Upper lobe of left lung (tissue), 6 donors: ENCODE measurements around the gene DNHD1. TPM values are rescaled to one million over a fixed set of nuclear protein-coding genes. Genes with fewer than 3 reads are reported as not detected.

Experiments used
- ATAC-seq, 2 donors: fragments of 200-7000 bp; cut with Tn5 transposase; one replicate each; pipeline ENCODE4 v1.9.1; 2022; ENCODE audit warnings: mild to moderate bottlenecking in 2 of 2, moderate library complexity in 2 of 2; ENCODE audit not compliant: low FRiP score in 2 of 2
- DNase-seq, 2 donors: peaks; one replicate each; pipeline ENCODE4 v3.0.0-alpha.2; 2019 to 2020
- H3K27ac ChIP-seq, 4 donors: fragments of 200-600 bp; sonication (generic); one replicate each; pipeline ENCODE4 v1.5.1; 2016 to 2019
- H3K27me3 ChIP-seq, 4 donors: fragments of 200-600 bp; sonication (generic); one replicate each; pipeline ENCODE4 v1.5.1; 2017 to 2019
- H3K36me3 ChIP-seq, 4 donors: fragments of 200-600 bp; sonication (generic); one replicate each; pipeline ENCODE4 v1.5.1; 2016 to 2019
- H3K4me1 ChIP-seq, 4 donors: fragments of 200-600 bp; sonication (generic); one replicate each; pipeline ENCODE4 v1.5.1; 2018 to 2019
- H3K4me3 ChIP-seq, 4 donors: fragments of 200-600 bp; sonication (generic); one replicate each; pipeline ENCODE4 v1.5.1; 2017 to 2019; ENCODE audit warnings: mild to moderate bottlenecking in 2 of 4, moderate library complexity in 1 of 4
- H3K9me3 ChIP-seq, 4 donors: fragments of 200-600 bp; sonication (generic); one replicate each; pipeline ENCODE4 v1.5.1; 2018 to 2019
- EP300 ChIP-seq, 4 donors: sonication (generic); formaldehyde crosslinking; IDR thresholded peaks; one replicate each; pipeline ENCODE4 v1.5.1; 2017; ENCODE audit warnings: antibody characterized with exemption in 4 of 4, control low read depth in 2 of 4
- POLR2A ChIP-seq, 4 donors: fragments of 450-650 bp; IDR thresholded peaks; one replicate each; pipeline ENCODE4 v1.5.1; 2016 to 2017; ENCODE audit warnings: antibody characterized with exemption in 4 of 4, mild to moderate bottlenecking in 2 of 4
- POLR2AphosphoS5 ChIP-seq, 2 donors: sonication (generic); formaldehyde crosslinking; IDR thresholded peaks; one replicate each; pipeline ENCODE4 v1.5.1; 2017; ENCODE audit warnings: antibody characterized with exemption in 2 of 2
- WGBS, 2 donors: methylation state at CpG; one replicate each; pipeline ENCODE4 v1.1.5; 2017 to 2018; 5-methylcytosine and 5-hydroxymethylcytosine counted together
- total RNA-seq, 6 donors: library from RNA; depleted of rRNA in 4 of 6; stranded (reverse); fragments of >200 nt in 4 of 6; gene quantifications; one replicate each; pipeline versions ENCODE4 v1.1.0 to v1.2.1, GENCODE V29; 2016 to 2021
- TF ChIP-seq, protein P1 (sequence below), 6 experiments: fragments of 450-650 bp in 4 of 6; fragments of 200-600 bp in 2 of 6; sonication (generic) in 2 of 6; IDR thresholded peaks; one replicate each; pipeline ENCODE4 v1.5.1; 2016 to 2019; ENCODE audit warnings: antibody characterized with exemption in 6 of 6
- donor health status: DM: no; HTN: no; CAD: no; lungs with moderate emphysema.
- donor health status: DM: no; HTN: yes; CAD: no; lungs with severe emphysema.

Gene DNHD1
- total RNA-seq, 6 donors from 2014 or later = 10.5 to 79.6 (median 21.6) TPM

DNA sequence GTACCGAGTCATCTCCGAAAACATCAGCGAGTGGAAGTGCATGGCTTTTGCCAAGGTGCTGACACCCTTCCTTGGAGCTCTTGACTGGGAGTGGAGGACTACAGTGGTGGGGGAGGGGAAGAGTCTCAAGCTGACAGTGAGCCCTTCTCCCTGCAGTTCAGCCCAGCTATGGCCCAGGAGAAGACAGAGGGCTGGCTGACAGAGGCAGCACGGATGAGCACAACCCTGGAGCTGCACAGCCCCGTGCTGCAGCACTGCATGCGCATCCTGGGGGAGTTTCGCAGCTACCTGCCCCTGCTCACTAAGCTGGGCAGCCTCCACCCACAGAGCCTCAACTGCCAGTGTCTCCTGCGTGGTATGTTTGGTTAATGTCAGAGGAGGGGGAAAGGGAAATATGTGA is 41.4 kb downstream of the DNHD1 start:
- Histone ChIP-seq H3K27me3 (no peaks in the 10 kb centered on the region), H3K4me3 (no peak overlapping the region), H3K36me3 (peaks cover 0 to 9% (median 7%) of the 10 kb centered on the region in 4 donors), H3K4me1 (no peaks in the 10 kb centered on the region), H3K27ac (no peak overlapping the region), H3K9me3 (no peaks in the 10 kb centered on the region)
- 82 to 92% methylated on average over 6 to 8 of the region's 8 CpGs for WGBS, 2 donors
- DNase-seq (peak in 1 of 2 donors; percentile 50), ATAC-seq (peak in 1 of 2 donors; percentile 41)
- TF ChIP-seq EP300 (IDR thresholded peaks at IDR 0.05) (no peak), POLR2A (IDR thresholded peaks at IDR 0.05) (no peak)
- TF ChIP-seq, protein P1, sequence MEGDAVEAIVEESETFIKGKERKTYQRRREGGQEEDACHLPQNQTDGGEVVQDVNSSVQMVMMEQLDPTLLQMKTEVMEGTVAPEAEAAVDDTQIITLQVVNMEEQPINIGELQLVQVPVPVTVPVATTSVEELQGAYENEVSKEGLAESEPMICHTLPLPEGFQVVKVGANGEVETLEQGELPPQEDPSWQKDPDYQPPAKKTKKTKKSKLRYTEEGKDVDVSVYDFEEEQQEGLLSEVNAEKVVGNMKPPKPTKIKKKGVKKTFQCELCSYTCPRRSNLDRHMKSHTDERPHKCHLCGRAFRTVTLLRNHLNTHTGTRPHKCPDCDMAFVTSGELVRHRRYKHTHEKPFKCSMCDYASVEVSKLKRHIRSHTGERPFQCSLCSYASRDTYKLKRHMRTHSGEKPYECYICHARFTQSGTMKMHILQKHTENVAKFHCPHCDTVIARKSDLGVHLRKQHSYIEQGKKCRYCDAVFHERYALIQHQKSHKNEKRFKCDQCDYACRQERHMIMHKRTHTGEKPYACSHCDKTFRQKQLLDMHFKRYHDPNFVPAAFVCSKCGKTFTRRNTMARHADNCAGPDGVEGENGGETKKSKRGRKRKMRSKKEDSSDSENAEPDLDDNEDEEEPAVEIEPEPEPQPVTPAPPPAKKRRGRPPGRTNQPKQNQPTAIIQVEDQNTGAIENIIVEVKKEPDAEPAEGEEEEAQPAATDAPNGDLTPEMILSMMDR (IDR thresholded peaks at IDR 0.05) = no peak

DNA sequence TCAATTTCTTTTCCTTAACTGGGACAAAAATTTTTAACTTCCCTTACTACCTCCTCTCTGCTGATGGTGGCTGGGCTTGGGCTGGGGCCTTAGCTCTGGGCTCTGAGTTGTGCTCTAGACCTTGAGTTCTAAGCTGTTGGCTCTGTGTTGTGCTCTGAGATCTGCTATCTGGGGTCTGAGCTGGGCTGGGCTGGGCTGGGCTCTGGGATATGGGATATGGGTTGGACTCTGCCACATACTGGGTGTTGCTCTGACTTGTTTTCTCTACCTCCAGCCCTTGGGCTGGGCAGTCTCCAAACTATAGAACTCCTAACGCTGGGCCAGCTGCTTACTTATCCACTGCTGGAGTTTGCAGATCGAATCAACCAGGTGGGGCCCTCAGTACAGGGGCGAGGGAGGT is 41.9 kb downstream of the DNHD1 start:
- Histone ChIP-seq H3K36me3 (peaks cover 0 to 4% (median 3%) of the 10 kb centered on the region in 4 donors), H3K27me3 (no peaks in the 10 kb centered on the region), H3K9me3 (no peaks in the 10 kb centered on the region), H3K4me3 (no peak overlapping the region), H3K27ac (no peak overlapping the region), H3K4me1 (no peaks in the 10 kb centered on the region)
- 91 to 100% methylated on average over 3 of the region's 3 CpGs for WGBS, 2 donors
- TF ChIP-seq POLR2A (IDR thresholded peaks at IDR 0.05) (no peak), EP300 (IDR thresholded peaks at IDR 0.05) (no peak)
- ATAC-seq (no peak), DNase-seq (no peak)

DNA sequence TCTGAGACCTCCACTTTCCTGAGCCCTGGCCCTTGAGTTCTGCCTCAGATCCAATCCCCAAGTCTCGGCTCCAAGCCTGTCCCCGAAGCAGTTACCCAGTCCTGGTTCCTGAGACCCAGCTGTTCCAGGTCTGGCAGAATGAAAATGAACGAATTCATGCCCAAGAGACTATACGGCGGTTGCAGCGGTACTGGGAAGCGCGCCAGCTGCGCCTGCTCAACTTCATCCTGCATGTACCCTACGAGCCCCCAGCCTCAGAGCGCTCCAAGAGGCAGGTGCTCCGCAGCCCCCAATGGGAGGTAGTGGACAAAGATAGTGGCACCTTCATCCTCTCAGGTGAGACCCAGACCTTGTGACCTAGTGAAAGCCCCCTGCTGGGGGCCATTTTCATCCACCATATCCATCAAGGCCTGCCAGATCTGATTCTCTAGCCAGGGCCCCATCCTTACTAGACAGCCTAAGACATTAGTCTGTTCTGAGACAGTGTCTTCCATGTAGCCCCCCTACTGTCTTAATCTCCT is 42.7 kb downstream of the DNHD1 start:
- Histone ChIP-seq H3K27ac (no peak overlapping the region), H3K36me3 (peaks cover 0 to 5% (median 2%) of the 10 kb centered on the region in 4 donors), H3K9me3 (no peaks in the 10 kb centered on the region), H3K4me1 (no peaks in the 10 kb centered on the region), H3K4me3 (no peak overlapping the region), H3K27me3 (no peaks in the 10 kb centered on the region)
- TF ChIP-seq POLR2AphosphoS5 (IDR thresholded peaks at IDR 0.05) (no peak), POLR2A (IDR thresholded peaks at IDR 0.05) (no peak), EP300 (IDR thresholded peaks at IDR 0.05) (no peak)
- TF ChIP-seq, protein P1 (IDR thresholded peaks at IDR 0.05) = no peak
- 92 to 95% methylated on average over 12 of the region's 12 CpGs for WGBS, 2 donors
- DNase-seq = peak in 1 of 2 donors; percentile 62
- no peak for ATAC-seq

DNA sequence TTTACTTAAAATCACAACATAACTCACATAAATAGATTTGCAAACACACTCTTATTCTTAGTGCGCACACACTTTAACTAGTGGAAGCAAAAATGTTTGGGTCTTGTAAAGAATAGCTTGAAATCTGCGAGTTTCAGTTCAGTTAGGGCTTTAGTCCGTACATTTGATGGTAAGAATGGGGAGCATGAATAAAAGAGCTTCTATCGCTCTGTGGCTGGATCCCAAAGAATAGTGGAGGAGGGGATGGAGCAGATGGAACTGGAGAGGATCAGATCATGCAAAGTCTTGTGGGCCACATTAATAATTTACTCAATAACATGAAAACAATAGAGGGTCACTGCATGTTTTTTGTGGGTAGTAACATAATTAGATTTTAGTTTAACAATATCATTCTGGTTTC is 44.3 kb downstream of the DNHD1 start:
- peaks cover 0 to 20% (median 9%) of the 10 kb centered on the region in 4 donors for H3K36me3 ChIP-seq
- no peaks in the 10 kb centered on the region for H3K27me3 ChIP-seq
- ATAC-seq (no peak), DNase-seq (no peak)
- no peaks in the 10 kb centered on the region for H3K9me3 ChIP-seq
- 70 to 92% methylated on average over 3 to 4 of the region's 4 CpGs for WGBS, 2 donors
- H3K4me1 ChIP-seq = no peaks in the 10 kb centered on the region
- TF ChIP-seq EP300 (IDR thresholded peaks at IDR 0.05) = no peak
- TF ChIP-seq POLR2A (IDR thresholded peaks at IDR 0.05) = no peak
- TF ChIP-seq, protein P1 (IDR thresholded peaks at IDR 0.05) = no peak
- no peak for TF ChIP-seq POLR2AphosphoS5 (IDR thresholded peaks at IDR 0.05)
- H3K4me3 ChIP-seq = no peak overlapping the region
- H3K27ac ChIP-seq = no peak overlapping the region

DNA sequence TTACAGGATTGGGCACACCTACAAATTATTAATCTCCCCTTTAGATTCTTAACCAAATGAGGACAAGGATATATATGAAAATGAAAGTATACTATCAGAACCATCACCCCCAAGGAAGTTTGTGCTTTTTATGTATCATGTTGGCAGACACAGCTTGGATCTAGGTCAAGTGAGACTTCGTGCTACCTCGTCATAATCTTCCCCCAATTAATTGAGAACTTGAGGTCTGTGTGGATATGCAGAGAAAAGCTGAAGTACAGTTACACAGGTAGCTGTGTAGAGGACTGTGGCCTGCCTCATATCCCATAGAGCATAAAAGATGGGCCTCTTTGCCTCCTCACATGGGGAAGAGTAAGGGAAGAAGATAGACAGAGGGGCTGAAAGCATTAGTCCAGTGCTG is 45.6 kb downstream of the DNHD1 start:
- Histone ChIP-seq H3K27me3 (no peaks in the 10 kb centered on the region), H3K4me3 (no peak overlapping the region), H3K27ac (no peak overlapping the region), H3K36me3 (peaks cover 0 to 30% (median 14%) of the 10 kb centered on the region in 4 donors), H3K9me3 (no peaks in the 10 kb centered on the region), H3K4me1 (no peaks in the 10 kb centered on the region)
- TF ChIP-seq, protein P1 (IDR thresholded peaks at IDR 0.05) = no peak
- TF ChIP-seq EP300 (IDR thresholded peaks at IDR 0.05) (no peak), POLR2AphosphoS5 (IDR thresholded peaks at IDR 0.05) (no peak), POLR2A (IDR thresholded peaks at IDR 0.05) (no peak)
- ATAC-seq = no peak
- DNase-seq = no peak
- 63 to 78% methylated on average over 2 of the region's 2 CpGs for WGBS, 2 donors
